WERI-Rb-1 (cell line): ENCODE data around the gene HNRNPM.

Source experiments
- DNase-seq: peaks from one replicate; pipeline ENCODE4 v3.0.0-alpha.2; 2020
- H3K27ac ChIP-seq: fragments of 250-450 bp; sonication (Bioruptor Pico); 2 replicates; pipeline ENCODE4 v1.5.1; 2020; ENCODE audit warnings: mild to moderate bottlenecking, moderate library complexity
- H3K27me3 ChIP-seq: fragments of 250-450 bp; sonication (Bioruptor Pico); 2 replicates; pipeline ENCODE4 v1.5.1; 2021; ENCODE audit warnings: mild to moderate bottlenecking, low read depth, moderate library complexity; ENCODE audit not compliant: insufficient read depth, severe bottlenecking
- H3K36me3 ChIP-seq: fragments of 250-450 bp; sonication (Bioruptor Pico); 2 replicates; pipeline ENCODE4 v1.5.1; 2020; ENCODE audit warnings: mild to moderate bottlenecking, moderate library complexity
- H3K4me3 ChIP-seq: 2 replicates; pipeline ENCODE4 v1.5.1; 2011; ENCODE audit warnings: low read depth, mild to moderate bottlenecking, control low read depth, low read length
- H3K9me3 ChIP-seq: fragments of 250-450 bp; sonication (Bioruptor Pico); 2 replicates; pipeline ENCODE4 v1.5.1; 2021; ENCODE audit warnings: mild to moderate bottlenecking, moderate library complexity; ENCODE audit not compliant: severe bottlenecking
- TF ChIP-seq, protein P1 (sequence below): IDR thresholded peaks from 2 replicates; pipeline ENCODE4 v1.5.1; 2011; ENCODE audit warnings: low read depth, mild to moderate bottlenecking, control low read depth, inconsistent platforms, low read length

Gene HNRNPM

DNA sequence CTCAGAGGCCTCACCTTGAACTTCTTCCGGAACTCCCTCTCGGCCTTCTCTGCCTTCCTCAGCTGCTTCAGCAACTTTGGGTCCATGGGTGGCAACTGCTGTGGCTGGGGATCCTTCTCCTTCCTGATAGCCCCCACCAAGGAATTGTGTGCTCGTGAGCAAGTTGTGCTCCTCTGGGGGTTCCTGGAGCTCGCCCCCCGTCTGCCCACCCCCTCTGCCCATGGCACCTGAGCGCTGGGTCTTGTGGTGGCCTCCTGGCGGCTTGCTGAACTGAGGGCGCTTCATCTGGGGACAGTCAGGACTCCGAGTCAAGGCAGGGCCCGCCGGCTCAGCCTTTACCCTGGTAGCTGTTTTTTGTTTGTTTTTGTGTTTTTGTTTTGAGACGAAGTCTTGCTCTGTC lies 46.1 kb downstream of the HNRNPM start:
- no peak overlapping the region for H3K4me3 ChIP-seq
- H3K27me3 ChIP-seq = no peaks in the 10 kb centered on the region
- peaks cover 45% of the 10 kb centered on the region for H3K36me3 ChIP-seq
- no peak for DNase-seq
- TF ChIP-seq, protein P1, sequence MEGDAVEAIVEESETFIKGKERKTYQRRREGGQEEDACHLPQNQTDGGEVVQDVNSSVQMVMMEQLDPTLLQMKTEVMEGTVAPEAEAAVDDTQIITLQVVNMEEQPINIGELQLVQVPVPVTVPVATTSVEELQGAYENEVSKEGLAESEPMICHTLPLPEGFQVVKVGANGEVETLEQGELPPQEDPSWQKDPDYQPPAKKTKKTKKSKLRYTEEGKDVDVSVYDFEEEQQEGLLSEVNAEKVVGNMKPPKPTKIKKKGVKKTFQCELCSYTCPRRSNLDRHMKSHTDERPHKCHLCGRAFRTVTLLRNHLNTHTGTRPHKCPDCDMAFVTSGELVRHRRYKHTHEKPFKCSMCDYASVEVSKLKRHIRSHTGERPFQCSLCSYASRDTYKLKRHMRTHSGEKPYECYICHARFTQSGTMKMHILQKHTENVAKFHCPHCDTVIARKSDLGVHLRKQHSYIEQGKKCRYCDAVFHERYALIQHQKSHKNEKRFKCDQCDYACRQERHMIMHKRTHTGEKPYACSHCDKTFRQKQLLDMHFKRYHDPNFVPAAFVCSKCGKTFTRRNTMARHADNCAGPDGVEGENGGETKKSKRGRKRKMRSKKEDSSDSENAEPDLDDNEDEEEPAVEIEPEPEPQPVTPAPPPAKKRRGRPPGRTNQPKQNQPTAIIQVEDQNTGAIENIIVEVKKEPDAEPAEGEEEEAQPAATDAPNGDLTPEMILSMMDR = no peak
- H3K27ac ChIP-seq = no peak overlapping the region
- H3K9me3 ChIP-seq = no peaks in the 10 kb centered on the region

DNA sequence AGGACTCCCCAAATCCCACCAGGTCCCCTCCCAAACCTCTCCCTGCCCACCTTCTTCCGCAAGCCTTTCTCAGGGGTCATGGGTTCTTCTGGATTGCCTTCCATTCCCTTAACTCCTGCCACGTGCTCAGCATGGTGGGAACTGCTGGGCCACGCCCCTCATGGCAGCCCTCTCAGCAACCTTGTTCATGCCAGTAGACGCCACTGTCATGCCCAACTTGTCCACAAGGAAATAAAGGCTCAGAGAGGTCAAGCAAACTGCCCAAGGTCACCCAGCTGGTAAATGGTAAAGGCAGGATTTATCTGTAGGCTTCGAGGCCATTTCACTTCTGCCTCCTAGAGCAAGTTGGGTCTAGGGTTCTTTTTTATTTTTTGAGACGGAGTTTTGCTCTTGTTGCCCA lies 46.8 kb downstream of the HNRNPM start:
- no peaks in the 10 kb centered on the region for H3K9me3 ChIP-seq
- H3K27ac ChIP-seq = no peak overlapping the region
- DNase-seq = no peak

DNA sequence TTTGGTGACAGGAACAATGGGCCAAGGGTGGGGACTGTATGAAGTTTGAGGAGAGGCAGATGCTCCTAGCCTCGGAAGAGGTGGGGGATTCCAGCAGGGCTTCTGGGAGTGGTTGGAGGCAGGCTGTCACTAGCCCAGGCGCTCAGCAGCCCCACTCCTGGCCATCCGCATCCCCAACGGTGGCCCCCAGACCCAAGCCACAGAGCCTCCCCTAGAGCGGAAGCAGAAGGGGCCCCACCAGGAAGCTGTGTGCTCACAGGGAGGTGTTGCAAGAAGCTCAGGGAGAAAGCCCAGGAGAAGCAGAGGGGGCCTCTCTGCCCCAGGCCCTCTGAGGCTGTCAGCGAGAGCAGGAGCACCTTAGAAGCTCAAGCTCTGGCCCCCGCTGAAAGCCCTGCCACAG lies 49.4 kb downstream of the HNRNPM start:
- DNase-seq = no peak
- Histone ChIP-seq H3K27me3 (no peaks in the 10 kb centered on the region), H3K27ac (no peak overlapping the region), H3K4me3 (no peak overlapping the region), H3K36me3 (peaks cover 12% of the 10 kb centered on the region), H3K9me3 (no peaks in the 10 kb centered on the region)
- TF ChIP-seq, protein P1 = peak; percentile 3; the same call in 1 of the 2 replicates

More for the DNA sequence above, 46.8 kb downstream of the HNRNPM start:
- Histone ChIP-seq H3K4me3 (no peak overlapping the region), H3K36me3 (peaks cover 38% of the 10 kb centered on the region), H3K27me3 (no peaks in the 10 kb centered on the region)
- TF ChIP-seq, protein P1 = 0 out of 2 replicates have a peak, but pooled peaks have one; percentile 4

DNA sequence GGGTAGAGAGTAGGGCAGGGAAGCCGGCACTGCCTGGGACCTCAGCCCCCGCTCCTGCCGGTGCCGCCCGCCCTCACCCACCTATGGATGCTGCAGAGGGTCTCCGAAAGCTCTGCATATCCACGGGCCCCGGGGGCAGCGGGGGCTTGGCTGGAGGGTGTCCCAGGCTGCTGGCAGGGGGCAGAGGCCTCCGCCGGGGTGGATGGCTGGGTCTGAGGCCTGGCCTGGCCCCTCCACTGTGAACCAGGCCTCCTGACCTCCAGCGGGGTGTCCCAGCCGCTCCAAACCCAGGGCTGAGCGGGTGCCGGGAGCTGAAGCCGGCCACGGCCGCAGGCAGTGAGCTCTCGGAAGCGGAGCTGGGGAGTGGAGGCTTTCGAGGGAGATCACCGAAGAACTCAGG lies 53.5 kb downstream of the HNRNPM start:
- TF ChIP-seq, protein P1 = no peak

DNA sequence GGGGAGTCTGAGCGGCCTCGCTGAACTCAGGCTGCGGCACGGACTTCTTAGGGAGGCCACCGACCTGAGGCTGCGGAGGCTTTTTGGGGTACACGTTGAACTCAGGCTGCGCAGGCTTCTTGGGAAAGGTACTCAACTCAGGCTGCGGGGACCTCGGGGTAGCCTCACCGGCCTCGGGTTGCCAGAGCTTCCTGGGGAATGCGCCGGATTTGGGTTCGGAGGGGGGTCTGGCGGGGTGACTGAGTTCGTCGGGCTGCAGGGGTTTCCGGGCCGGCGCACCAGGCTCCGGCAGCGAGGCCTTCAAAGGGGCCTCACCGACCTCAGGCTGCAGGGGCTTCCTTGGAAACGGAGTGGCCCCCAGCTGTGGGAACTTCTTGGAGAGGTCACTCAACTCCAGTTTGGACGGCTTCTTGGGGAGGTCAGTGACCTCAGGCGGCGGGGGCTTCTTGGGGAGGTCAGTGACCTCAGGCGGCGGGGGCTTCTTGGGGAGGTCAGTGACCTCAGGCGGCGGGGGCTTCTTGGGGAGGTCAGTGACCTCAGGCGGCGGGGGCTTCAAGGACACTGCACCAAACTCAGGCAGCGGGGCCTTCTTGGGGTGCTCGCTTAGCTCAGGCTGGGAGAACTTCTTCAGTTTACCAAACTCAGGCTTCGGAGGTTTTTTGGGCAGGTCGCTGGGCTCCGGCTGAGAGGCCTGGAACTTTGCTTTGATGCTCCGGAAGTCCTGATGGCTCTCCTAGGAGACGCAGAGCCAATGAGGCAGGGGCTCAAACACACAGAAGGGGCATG lies 54.5 kb downstream of the HNRNPM start:
- no peaks in the 10 kb centered on the region for H3K36me3 ChIP-seq
- DNase-seq = no peak
- H3K27me3 ChIP-seq = no peaks in the 10 kb centered on the region
- peak overlapping the region; percentile 43; the same call in 1 of the 2 replicates for H3K27ac ChIP-seq
- no peak overlapping the region for H3K4me3 ChIP-seq
- H3K9me3 ChIP-seq = no peaks in the 10 kb centered on the region
- TF ChIP-seq, protein P1 = no peak

More for the DNA sequence above, 53.5 kb downstream of the HNRNPM start:
- H3K36me3 ChIP-seq = no peaks in the 10 kb centered on the region
- H3K9me3 ChIP-seq = no peaks in the 10 kb centered on the region
- no peak overlapping the region for H3K4me3 ChIP-seq
- H3K27ac ChIP-seq = no peak overlapping the region
- no peak for DNase-seq
- H3K27me3 ChIP-seq = no peaks in the 10 kb centered on the region
